Measurements from ENCODE around the gene TRMT2B. TPM values are rescaled to one million over a fixed set of nuclear protein-coding genes. Genes with fewer than 3 reads are reported as not detected.

The TRMT2B gene
- total RNA-seq, 2 experiments from 2014 or later: 24.8 to 25.3 TPM

GRCh38 chrX:100975212-100975611 lies 76.7 kb downstream of the TRMT2B start:
- no peak for TF ChIP-seq CTCF (conservative IDR thresholded peaks at IDR 0.05; ENCODE audit: low read length)
- no peak for TF ChIP-seq EZH2phosphoT487 (IDR thresholded peaks at IDR 0.05; ENCODE audit: borderline replicate concordance, low read depth, low read length)
- Histone ChIP-seq H3K9me3 (ENCODE audit: low read length) (no peaks in the 10 kb centered on the region), H3K79me2 (ENCODE audit: insufficient read depth, low read depth, low read length) (no peaks in the 10 kb centered on the region), H3K9me2 (ENCODE audit: insufficient read depth, low read length) (no peaks in the 10 kb centered on the region), H2AFZ (ENCODE audit: low read length) (no peak overlapping the region), H4K20me1 (ENCODE audit: insufficient read depth, low read length) (no peaks in the 10 kb centered on the region), H3K36me3 (ENCODE audit: insufficient read depth, low read length) (no peaks in the 10 kb centered on the region), H3K4me2 (ENCODE audit: low read length) (no peak overlapping the region), H3K27ac (ENCODE audit: low read depth, low read length, poor library complexity, severe bottlenecking) (no peak overlapping the region), H3K4me1 (ENCODE audit: insufficient read depth, low read length, poor library complexity, severe bottlenecking) (no peaks in the 10 kb centered on the region), H3K4me3 (ENCODE audit: low read depth, low read length, poor library complexity, severe bottlenecking) (no peak overlapping the region)
- intact Hi-C loops (cut with micrococcal nuclease; ENCODE audit: unreplicated experiment): no loop called here
- no peak for DNase-seq (ENCODE audit: low spot score)
- ChIA-PET CTCF (ENCODE audit: unreplicated experiment) (interaction anchor here (0.6 kb wide), 1 partner anchor 561 kb away, joined by 3 read pairs; no protein-coding TSS in a partner anchor), POLR2A (interaction anchor here (1.0 kb wide), 1 partner anchor 50 kb away, joined by 3 read pairs; no protein-coding TSS in a partner anchor)
- no TSS peak for BruUV-seq (replicated peaks)

GRCh38 chrX:100973411-100973810 lies 78.5 kb downstream of the TRMT2B start:
- POLR2A ChIA-PET: no interaction called here
- no peaks in the 10 kb centered on the region for H3K4me1 ChIP-seq (ENCODE audit: insufficient read depth, low read length, poor library complexity, severe bottlenecking)
- no peaks in the 10 kb centered on the region for H3K36me3 ChIP-seq (ENCODE audit: insufficient read depth, low read length)
- H3K4me2 ChIP-seq (ENCODE audit: low read length): no peak overlapping the region
- no peaks in the 10 kb centered on the region for H4K20me1 ChIP-seq (ENCODE audit: insufficient read depth, low read length)
- no peak for DNase-seq (ENCODE audit: low spot score)
- no peak overlapping the region for H2AFZ ChIP-seq (ENCODE audit: low read length)
- no peak overlapping the region for H3K4me3 ChIP-seq (ENCODE audit: low read depth, low read length, poor library complexity, severe bottlenecking)
- no peak overlapping the region for H3K27ac ChIP-seq (ENCODE audit: low read depth, low read length, poor library complexity, severe bottlenecking)
- no peaks in the 10 kb centered on the region for H3K9me3 ChIP-seq (ENCODE audit: low read length)
- no peaks in the 10 kb centered on the region for H3K79me2 ChIP-seq (ENCODE audit: insufficient read depth, low read depth, low read length)
- no TSS peak for BruUV-seq (replicated peaks)
- CTCF ChIA-PET (ENCODE audit: unreplicated experiment): no interaction called here
- intact Hi-C loops (cut with micrococcal nuclease; ENCODE audit: unreplicated experiment): no loop called here
- no peaks in the 10 kb centered on the region for H3K9me2 ChIP-seq (ENCODE audit: insufficient read depth, low read length)
- no peak for TF ChIP-seq CTCF (conservative IDR thresholded peaks at IDR 0.05; ENCODE audit: low read length)
- TF ChIP-seq EZH2phosphoT487 (IDR thresholded peaks at IDR 0.05; ENCODE audit: borderline replicate concordance, low read depth, low read length): no peak

GRCh38 chrX:100969936-100970335 lies 82.0 kb downstream of the TRMT2B start:
- H4K20me1 ChIP-seq (ENCODE audit: insufficient read depth, low read length): no peaks in the 10 kb centered on the region
- no peak for TF ChIP-seq EZH2phosphoT487 (IDR thresholded peaks at IDR 0.05; ENCODE audit: borderline replicate concordance, low read depth, low read length)
- no peak for TF ChIP-seq CTCF (conservative IDR thresholded peaks at IDR 0.05; ENCODE audit: low read length)
- H3K4me2 ChIP-seq (ENCODE audit: low read length): no peak overlapping the region
- no peaks in the 10 kb centered on the region for H3K79me2 ChIP-seq (ENCODE audit: insufficient read depth, low read depth, low read length)
- no peaks in the 10 kb centered on the region for H3K9me3 ChIP-seq (ENCODE audit: low read length)
- no TSS peak for BruUV-seq (replicated peaks)
- H3K36me3 ChIP-seq (ENCODE audit: insufficient read depth, low read length): no peaks in the 10 kb centered on the region
- no peak overlapping the region for H2AFZ ChIP-seq (ENCODE audit: low read length)
- H3K4me1 ChIP-seq (ENCODE audit: insufficient read depth, low read length, poor library complexity, severe bottlenecking): no peaks in the 10 kb centered on the region
- intact Hi-C loops (cut with micrococcal nuclease; ENCODE audit: unreplicated experiment): no loop called here
- H3K9me2 ChIP-seq (ENCODE audit: insufficient read depth, low read length): no peaks in the 10 kb centered on the region
- ChIA-PET CTCF (ENCODE audit: unreplicated experiment) (no interaction called here), POLR2A (no interaction called here)
- H3K4me3 ChIP-seq (ENCODE audit: low read depth, low read length, poor library complexity, severe bottlenecking): no peak overlapping the region
- DNase-seq (ENCODE audit: low spot score): no peak
- H3K27ac ChIP-seq (ENCODE audit: low read depth, low read length, poor library complexity, severe bottlenecking): no peak overlapping the region

Measured in OCI-LY7 (cell line).